SJSA1 (cell line): ENCODE data around the gene FGFR4. TPM values are rescaled to one million over a fixed set of nuclear protein-coding genes. Genes with fewer than 3 reads are reported as not detected.

Experiments used
- DNase-seq, 2 experiments: peaks; one replicate each; pipeline ENCODE4 v3.0.0-alpha.2; 2015 to 2020; ENCODE audit warnings: low spot score in 2 of 2, low read depth in 1 of 2
- H3K27ac ChIP-seq: fragments of 250-450 bp; sonication (Bioruptor Pico); 2 replicates; pipeline ENCODE4 v1.5.1; 2020; ENCODE audit warnings: mild to moderate bottlenecking, moderate library complexity
- H3K27me3 ChIP-seq: fragments of 250-450 bp; sonication (Bioruptor Pico); replicated peaks from 2 replicates; pipeline ENCODE4 v1.5.1; 2020; ENCODE audit warnings: mild to moderate bottlenecking, moderate library complexity
- H3K36me3 ChIP-seq: fragments of 250-450 bp; sonication (Bioruptor Pico); 2 replicates; pipeline ENCODE4 v1.5.1; 2020; ENCODE audit warnings: mild to moderate bottlenecking
- H3K4me1 ChIP-seq: fragments of 250-450 bp; sonication (Bioruptor Pico); replicated peaks from 2 replicates; pipeline ENCODE4 v1.6.1; 2021; ENCODE audit warnings: mild to moderate bottlenecking
- H3K4me3 ChIP-seq: fragments of 250-450 bp; sonication (Bioruptor Pico); 2 replicates; pipeline ENCODE4 v1.5.1; 2020; ENCODE audit warnings: mild to moderate bottlenecking
- H3K9me3 ChIP-seq: fragments of 250-450 bp; sonication (Bioruptor Pico); replicated peaks from 2 replicates; pipeline ENCODE4 v1.5.1; 2020; ENCODE audit warnings: mild to moderate bottlenecking
- total RNA-seq: library from RNA; depleted of rRNA; stranded (reverse); fragments of >200 nt; shearing (Covaris generic); gene quantifications from 2 replicates; pipeline ENCODE4 v1.2.3, GENCODE V29; 2014

Gene FGFR4
- total RNA-seq, 1 experiment from 2014 or later, result 4.1 TPM

DNA sequence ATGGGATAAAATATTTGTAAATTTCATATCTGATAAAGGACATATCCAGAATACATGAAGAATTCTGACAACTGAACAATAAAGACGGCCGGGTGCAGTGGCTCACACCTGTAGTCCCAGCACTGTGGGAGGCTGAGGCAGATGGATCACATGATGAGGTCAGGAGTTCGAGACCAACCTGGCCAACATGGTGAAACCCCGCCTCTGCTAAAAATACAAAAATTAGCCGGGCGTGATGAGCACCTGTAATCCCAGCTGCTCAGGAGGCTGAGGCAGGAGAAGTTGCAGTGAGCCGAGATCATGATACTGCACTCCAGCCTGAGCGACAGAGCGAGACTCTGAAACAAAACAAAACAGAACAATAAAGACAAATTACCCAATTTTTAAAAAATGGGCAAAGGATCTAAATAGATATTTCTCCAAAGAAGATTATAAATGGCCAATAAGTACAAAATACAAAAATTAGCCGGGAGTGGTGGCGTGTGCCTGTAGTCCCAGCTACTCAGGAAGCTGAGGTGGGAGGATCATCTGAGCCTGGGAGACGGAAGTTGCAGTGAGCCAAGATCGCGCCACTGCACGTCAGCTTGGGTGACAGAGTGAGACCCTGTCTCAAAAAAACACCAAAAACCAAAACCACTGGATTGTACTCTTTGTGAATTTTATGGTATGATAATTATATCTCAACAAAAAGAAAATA, 37.2 kb downstream of the FGFR4 start:
- Histone ChIP-seq H3K36me3 (no peaks in the 10 kb centered on the region), H3K27ac (no peak overlapping the region), H3K27me3 (no peaks in the 10 kb centered on the region), H3K9me3 (no peaks in the 10 kb centered on the region), H3K4me3 (no peak overlapping the region), H3K4me1 (0 out of 2 replicates have a peak, but pooled peaks cover 3% of the 10 kb centered on the region)
- no peak for DNase-seq

DNA sequence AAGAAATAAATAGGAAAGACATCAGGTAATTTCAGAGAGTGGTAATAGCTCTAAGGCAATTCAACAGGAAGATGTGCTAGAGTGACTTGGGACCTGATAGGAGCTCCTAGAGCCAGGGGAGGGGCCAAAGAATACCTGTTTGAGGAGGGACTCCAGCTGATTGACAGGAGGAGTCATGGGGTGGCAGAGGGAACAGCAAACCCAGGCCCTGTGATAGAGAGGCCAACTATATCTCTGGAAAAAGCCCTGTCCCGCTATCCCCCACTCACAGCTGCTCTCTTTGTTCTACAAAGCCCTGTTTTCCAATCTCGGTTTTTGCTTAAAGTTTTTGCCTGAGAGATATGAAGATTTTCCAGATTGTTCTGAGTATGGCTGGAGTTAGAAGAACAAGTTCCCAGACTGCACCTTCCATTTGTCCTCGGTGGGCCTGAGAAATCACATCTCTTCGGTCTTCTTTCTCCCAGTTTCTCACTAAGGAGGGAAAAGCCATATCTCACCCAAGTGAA, 37.8 kb downstream of the FGFR4 start:
- H3K4me3 ChIP-seq, result no peak overlapping the region
- H3K36me3 ChIP-seq, result no peaks in the 10 kb centered on the region
- no peak for DNase-seq
- no peaks in the 10 kb centered on the region for H3K9me3 ChIP-seq
- no peaks in the 10 kb centered on the region for H3K27me3 ChIP-seq
- no peak overlapping the region for H3K27ac ChIP-seq
- H3K4me1 ChIP-seq, result 0 out of 2 replicates have a peak, but pooled peaks cover 3% of the 10 kb centered on the region

DNA sequence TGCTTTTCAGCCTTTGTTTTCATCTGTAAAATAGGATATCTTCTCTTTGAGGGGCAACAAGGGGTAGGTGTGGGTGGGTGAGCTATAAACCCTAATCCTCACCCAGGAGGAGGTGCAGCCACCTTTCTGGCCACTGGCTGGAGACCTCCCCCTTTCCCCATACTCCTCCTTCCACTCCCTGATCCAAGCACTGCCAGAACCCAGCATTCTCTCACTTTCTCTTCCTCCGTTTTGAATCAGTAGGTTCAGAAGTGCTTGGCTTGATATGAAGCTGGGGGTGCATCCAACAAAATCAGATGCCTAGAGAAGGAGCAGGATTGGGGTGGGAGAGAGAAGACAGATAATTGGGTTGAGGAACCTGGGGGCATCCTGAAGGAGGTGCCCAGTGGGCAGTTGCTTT, 40.1 kb downstream of the FGFR4 start:
- Histone ChIP-seq H3K4me3 (no peak overlapping the region), H3K27me3 (no peaks in the 10 kb centered on the region), H3K9me3 (0 out of 2 replicates have a peak, but pooled peaks cover 4% of the 10 kb centered on the region)

DNA sequence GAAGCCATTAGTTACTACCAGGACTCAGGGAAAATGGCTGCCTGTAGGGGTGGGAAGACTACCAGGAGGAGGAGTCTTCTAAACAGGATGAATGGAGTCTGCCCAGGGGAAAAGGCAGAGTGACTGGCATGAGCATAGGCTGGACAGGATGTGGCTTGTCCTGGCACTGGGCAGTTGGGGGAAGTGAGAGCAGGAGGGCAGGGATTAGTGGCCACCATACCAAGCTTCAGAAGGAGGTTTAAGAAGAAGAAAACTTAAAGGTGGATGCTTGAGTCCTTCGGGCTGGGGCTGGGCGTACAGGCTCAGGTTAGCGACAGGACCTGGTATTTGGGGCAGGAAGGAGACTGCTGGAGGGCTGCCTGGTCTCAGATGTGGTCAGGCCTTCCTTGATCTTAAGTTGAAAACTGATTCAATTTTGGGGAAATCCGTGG, 41.9 kb downstream of the FGFR4 start:
- H3K4me3 ChIP-seq, result no peak overlapping the region
- H3K4me1 ChIP-seq, result peaks cover 25% of the 10 kb centered on the region
- no peak for DNase-seq
- H3K9me3 ChIP-seq, result peaks cover 7% of the 10 kb centered on the region; the same call in 1 of the 2 replicates
- no peaks in the 10 kb centered on the region for H3K27me3 ChIP-seq
- no peaks in the 10 kb centered on the region for H3K36me3 ChIP-seq
- H3K27ac ChIP-seq, result no peak overlapping the region

More for the DNA sequence above, 40.1 kb downstream of the FGFR4 start:
- DNase-seq, result no peak
- Histone ChIP-seq H3K36me3 (no peaks in the 10 kb centered on the region), H3K4me1 (peaks cover 18% of the 10 kb centered on the region), H3K27ac (no peak overlapping the region)

DNA sequence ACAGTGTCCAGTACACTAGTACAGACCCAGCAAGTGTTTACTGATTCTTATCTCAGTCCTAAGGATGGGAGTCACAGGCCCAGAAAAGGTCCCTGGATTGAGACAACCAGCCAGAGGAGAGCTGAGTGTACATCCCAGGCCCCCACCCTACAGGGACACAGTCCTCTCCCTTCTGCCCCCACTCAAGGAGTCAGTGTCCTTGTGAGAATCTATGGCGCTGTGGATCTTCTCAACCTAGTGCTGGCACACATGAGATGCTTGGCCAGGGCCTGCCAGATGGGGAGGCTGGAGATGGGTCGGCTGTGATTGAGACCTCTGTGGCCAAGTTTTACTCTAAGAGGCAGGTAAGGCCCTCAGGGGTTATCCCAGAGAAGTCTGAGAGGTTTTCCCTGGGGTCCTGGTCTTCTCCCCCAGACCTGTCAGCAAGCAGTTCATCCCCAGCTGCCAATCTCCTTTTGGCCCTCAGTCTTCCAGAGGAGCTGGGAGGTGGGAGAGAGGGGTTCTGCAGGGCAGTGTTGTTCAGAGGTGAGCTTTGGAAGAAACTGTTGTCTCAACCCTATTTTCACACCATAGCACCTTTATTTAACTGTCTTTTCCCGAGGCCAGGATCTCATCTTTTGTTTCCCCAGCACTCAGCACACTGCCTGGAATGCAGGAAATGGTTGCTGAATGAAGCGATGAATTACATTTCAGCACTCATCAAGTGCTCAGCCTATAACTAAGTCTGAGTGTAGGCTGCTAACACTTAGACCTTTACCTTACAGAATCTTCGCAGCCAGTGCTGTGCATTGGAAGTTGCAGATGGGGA, 43.7 kb downstream of the FGFR4 start:
- no peaks in the 10 kb centered on the region for H3K27me3 ChIP-seq
- H3K4me3 ChIP-seq, result no peak overlapping the region
- peaks cover 7% of the 10 kb centered on the region; the same call in 1 of the 2 replicates for H3K9me3 ChIP-seq
- no peak overlapping the region for H3K27ac ChIP-seq
- peaks cover 12% of the 10 kb centered on the region for H3K36me3 ChIP-seq
- DNase-seq, result peak in 1 of 2 experiments; percentile 28
- H3K4me1 ChIP-seq, result peaks cover 37% of the 10 kb centered on the region

DNA sequence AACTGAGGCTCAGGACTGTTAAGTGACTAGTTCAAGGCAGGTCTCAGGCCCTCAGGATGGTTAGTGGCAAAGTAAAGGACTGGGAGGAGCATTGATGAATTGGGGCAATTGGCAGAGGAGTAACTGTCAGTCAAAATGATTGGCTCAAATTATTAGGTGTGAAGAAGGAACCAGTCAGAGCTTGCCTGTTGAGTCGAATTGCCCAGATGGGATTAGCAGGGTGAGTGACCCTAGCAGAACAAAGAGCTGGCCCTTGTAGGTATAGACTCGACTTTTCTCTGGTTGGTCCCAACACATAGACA, 44.3 kb downstream of the FGFR4 start:
- H3K4me1 ChIP-seq, result peaks cover 43% of the 10 kb centered on the region

DNA sequence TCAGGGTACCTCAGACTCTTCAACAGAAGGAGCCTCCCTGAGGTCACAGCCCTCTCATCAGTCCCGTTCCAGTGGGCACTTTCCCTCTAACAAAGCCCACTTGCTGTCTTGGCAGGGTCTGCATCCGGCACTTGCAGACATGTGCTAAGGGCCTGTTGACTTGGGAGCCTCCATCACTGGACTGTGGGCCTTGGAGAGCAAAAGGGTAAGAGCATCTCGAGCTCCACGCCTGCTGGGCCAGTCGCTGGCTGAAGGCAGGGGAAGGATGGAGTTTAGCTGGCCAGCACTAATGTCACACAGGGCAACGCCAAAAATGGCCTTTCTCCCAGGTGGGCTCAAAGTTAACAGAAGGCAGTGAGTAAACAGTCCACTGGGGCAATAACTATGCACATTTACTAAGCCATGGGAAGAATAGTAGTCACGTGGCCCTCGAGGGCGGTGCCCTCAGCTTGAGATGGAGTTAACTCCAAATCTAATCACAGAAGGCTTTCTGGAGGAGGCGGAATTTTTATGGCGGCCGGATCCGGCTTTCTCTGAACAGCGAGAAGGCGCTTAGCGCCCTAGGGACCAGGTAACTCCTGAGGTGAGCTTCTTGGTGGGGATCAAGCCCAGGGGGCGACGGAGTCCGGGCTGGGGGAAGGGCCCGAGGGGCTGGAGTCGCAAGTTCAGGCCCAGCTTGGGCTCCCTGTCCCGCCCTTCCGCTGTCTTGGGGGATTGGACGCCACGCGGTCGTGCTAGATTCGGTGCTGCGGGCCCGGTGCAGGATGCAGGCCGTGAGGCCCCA, 44.8 kb downstream of the FGFR4 start:
- Histone ChIP-seq H3K4me1 (peaks cover 45% of the 10 kb centered on the region), H3K36me3 (peaks cover 23% of the 10 kb centered on the region)
- DNase-seq, result no peak

More for the DNA sequence above, 44.3 kb downstream of the FGFR4 start:
- peaks cover 17% of the 10 kb centered on the region for H3K36me3 ChIP-seq
- DNase-seq, result no peak
- H3K27ac ChIP-seq, result no peak overlapping the region
- no peaks in the 10 kb centered on the region for H3K27me3 ChIP-seq
- H3K4me3 ChIP-seq, result no peak overlapping the region
- H3K9me3 ChIP-seq, result peaks cover 7% of the 10 kb centered on the region; the same call in 1 of the 2 replicates

DNA sequence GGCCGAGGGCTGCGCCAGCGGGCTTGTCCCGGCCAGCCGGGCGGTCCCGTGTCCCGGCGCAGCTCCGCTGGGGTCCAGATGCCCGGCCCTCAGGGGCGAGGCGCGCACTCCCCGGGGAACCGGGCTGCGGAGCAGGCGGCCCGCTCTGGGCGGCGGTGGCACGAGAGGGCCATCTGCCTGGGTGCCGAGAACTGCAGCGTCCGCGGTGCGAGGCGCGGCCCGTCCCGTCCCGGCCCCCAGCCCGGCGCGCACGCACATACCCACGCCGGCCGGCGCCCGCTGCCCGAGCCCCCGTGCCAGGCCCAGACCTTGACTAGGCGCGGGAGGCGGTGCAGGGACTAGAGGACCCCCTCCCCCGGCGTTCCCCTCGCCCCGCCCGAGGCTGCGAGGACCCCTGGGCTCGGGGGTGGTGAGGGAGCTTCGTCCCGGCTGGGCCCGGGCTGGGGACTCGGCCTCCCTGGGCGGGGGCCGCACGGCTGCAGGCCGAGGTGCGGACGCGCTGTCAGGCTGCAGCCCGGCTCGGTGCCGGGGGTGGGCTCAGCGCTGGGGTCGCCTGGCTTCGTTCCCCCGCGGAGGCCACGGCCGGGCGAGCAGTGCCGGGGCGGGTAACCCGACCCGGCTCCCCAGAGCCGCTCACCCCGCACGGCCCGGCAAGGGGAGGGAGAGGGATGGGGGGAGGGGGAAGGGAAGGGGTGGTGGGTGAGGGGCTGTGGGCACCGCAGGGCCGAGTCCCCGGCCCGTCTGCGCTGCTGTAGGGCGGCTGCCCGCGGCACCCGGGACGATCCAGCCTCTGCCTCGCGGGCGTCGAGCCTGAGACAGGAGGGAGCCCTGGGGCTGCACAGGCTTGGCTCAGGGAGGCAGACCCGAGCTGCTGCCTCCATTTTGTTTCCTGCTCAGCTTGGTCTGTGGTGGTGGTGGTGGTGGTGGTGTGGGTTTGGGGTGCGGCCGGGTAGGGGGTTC, 45.7 kb downstream of the FGFR4 start:
- Histone ChIP-seq H3K36me3 (peaks cover 32% of the 10 kb centered on the region), H3K4me3 (no peak overlapping the region), H3K9me3 (peaks cover 7% of the 10 kb centered on the region; the same call in 1 of the 2 replicates), H3K27ac (no peak overlapping the region), H3K27me3 (no peaks in the 10 kb centered on the region), H3K4me1 (peaks cover 49% of the 10 kb centered on the region)
- DNase-seq, result no peak

More for the DNA sequence above, 44.8 kb downstream of the FGFR4 start:
- Histone ChIP-seq H3K27ac (no peak overlapping the region), H3K27me3 (no peaks in the 10 kb centered on the region), H3K9me3 (peaks cover 7% of the 10 kb centered on the region; the same call in 1 of the 2 replicates), H3K4me3 (no peak overlapping the region)

DNA sequence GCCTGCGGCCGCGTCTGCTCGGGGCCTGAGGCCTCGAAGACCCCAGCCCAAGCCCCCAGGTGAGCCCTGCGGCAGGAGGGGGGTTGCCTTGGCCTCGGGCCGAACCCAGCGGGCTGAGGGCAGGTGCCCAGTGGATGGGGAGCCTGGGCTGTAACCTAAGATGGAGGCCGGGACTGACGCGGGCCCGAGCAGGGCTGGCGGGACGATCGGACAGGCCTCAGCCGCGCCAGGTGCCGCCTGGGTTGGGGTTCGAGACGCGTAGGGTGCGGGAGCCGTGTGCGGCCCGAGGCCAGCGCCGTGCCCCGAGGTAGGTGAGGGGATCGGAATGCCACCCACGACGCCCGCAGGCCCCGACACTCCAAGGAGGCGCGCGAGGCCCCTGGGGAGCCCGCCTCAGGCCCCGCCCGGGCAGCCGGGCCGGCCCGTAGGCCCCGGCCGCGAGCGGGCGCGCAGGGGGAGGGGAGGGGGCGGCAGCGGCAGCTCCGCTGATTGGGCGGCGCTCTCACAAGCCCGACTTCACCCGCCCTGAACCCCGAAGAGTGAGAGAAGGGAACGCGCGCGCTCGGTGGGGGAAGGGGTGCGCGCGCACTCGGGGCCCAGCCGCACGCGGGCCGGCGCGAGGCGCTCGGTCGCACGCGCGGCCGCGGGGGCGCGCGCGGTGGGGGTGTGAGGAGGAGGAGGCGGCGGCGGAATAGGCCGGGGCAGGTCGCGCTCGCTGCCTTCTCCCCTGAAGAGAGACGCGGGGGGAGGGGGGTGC, 46.6 kb downstream of the FGFR4 start, which contains the start of gene NSD1:
Gene NSD1 (plus strand): TSS at position 678 of the 757 bp plus-strand sequence. CDS start 1,331 bp downstream, outside the sequence.
- Histone ChIP-seq H3K4me1 (peaks cover 49% of the 10 kb centered on the region), H3K9me3 (peaks cover 7% of the 10 kb centered on the region; the same call in 1 of the 2 replicates), H3K4me3 (peak within 1 kb of the TSS; percentile 68), H3K27ac (peak within 1 kb of the TSS; percentile 28), H3K27me3 (no peaks in the 10 kb centered on the region), H3K36me3 (peaks cover 40% of the 10 kb centered on the region)
- peak; percentile 73 to 84 for DNase-seq

DNA sequence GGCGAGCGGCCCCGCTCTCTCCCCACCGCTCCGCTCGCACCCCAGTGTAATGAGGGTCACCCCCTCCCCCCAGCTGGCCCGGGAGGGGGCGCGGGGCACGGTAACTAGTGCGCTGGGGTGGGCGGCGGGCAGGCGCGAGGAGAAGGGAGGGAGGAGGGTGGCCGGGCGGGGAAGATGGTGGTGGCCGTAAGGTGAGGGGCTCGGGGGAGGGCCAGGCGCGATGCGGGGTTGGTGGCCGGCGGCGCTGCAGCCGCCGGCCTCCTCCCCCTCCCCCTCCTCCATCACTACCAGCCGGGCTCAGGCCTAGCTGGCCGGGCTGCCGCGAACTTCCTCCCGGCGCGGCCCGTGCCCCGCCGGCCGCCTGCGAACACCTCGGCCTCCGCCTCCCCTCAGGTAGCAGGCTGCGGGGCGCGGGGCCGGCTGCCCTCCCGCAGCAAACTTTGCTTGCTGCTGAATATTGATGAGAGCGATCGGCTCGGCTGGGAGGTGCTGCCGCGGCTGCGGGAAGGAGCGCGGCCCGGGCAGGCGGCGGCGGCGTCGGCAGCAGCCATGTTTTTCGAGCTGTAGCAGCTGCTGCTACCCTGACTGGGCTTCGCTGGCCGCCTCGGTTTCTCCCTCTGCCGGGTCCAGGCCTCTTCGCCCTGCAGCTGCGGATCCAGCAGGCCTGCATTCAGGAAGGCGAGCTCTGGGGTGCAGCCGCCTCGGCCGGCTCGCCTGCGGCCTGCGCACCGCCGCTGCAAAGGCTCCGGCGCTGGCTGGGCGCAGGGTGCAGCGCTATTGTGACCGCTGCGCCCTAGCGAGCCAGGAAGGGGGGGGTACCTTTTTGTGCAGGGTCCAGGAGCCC, 47.4 kb downstream of the FGFR4 start:
- Histone ChIP-seq H3K4me3 (peak overlapping the region; percentile 68), H3K27ac (peak overlapping the region; percentile 28), H3K9me3 (peaks cover 7% of the 10 kb centered on the region; the same call in 1 of the 2 replicates), H3K27me3 (no peaks in the 10 kb centered on the region), H3K4me1 (peaks cover 46% of the 10 kb centered on the region), H3K36me3 (peaks cover 47% of the 10 kb centered on the region)
- DNase-seq, result peak; percentile 67 to 85

DNA sequence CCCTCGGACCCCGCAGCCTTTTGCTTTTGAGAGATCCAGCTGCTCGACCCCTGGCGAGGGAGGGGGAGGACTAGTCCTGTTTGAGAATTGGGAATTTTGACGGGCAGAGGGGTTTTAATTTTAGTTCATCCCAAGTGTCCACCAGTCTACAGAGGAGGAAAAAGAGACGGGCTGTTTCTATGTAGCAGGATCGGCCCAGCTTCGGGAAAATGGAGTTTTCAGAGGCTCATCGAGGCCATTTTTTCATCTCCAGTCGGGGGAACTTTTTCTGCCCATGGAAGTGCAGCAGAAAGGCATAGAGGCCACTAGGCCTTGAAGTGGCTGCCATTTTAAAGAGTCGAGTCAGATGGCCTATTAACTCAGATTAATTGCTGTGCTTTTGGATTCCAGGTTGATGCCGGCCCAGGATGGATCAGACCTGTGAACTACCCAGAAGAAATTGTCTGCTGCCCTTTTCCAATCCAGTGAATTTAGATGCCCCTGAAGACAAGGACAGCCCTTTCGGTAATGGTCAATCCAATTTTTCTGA, 48.0 kb downstream of the FGFR4 start:
- peaks cover 46% of the 10 kb centered on the region for H3K4me1 ChIP-seq
- no peak for DNase-seq
- H3K9me3 ChIP-seq, result peaks cover 7% of the 10 kb centered on the region; the same call in 1 of the 2 replicates
- peak overlapping the region; percentile 68 for H3K4me3 ChIP-seq
- H3K27me3 ChIP-seq, result no peaks in the 10 kb centered on the region
- H3K36me3 ChIP-seq, result peaks cover 52% of the 10 kb centered on the region
- peak overlapping the region; percentile 28; the same call in 1 of the 2 replicates for H3K27ac ChIP-seq
